Iris pigment epithelial cell (primary cell): Measurements from ENCODE around the gene DOCK8.

ENCODE experiments used
- DNase-seq: peaks from one replicate; pipeline ENCODE4 v3.0.0-alpha.2; 2011; ENCODE audit warnings: low read depth

DOCK8 gene

GRCh38 chr9:266228-266627, 51.6 kb downstream of the DOCK8 start:
- no peak for DNase-seq

- DNase-seq = no peak
Measured at GRCh38 chr9:268616-269015, 54.0 kb downstream of the DOCK8 start.

- no peak for DNase-seq
Measured at GRCh38 chr9:269081-269711, 54.5 kb downstream of the DOCK8 start.

GRCh38 chr9:270657-271237, 56.1 kb downstream of the DOCK8 start:
- DNase-seq = no peak

GRCh38 chr9:272251-273213, 57.9 kb downstream of the DOCK8 start:
- no peak for DNase-seq

- DNase-seq = no peak
Measured at GRCh38 chr9:274406-274805, 59.7 kb downstream of the DOCK8 start.

- no peak for DNase-seq
Measured at GRCh38 chr9:277601-278295, 63.1 kb downstream of the DOCK8 start.

GRCh38 chr9:278651-279050, 64.0 kb downstream of the DOCK8 start:
- no peak for DNase-seq

- no peak for DNase-seq
Measured at GRCh38 chr9:279674-280073, 65.0 kb downstream of the DOCK8 start.

GRCh38 chr9:281741-282645, 67.3 kb downstream of the DOCK8 start:
- no peak for DNase-seq

GRCh38 chr9:286071-286740, 71.5 kb downstream of the DOCK8 start:
- no peak for DNase-seq

GRCh38 chr9:289121-289520, 74.5 kb downstream of the DOCK8 start:
- DNase-seq = no peak

GRCh38 chr9:292915-293314, 78.2 kb downstream of the DOCK8 start:
- no peak for DNase-seq

GRCh38 chr9:295576-295975, 80.9 kb downstream of the DOCK8 start:
- DNase-seq = no peak

- no peak for DNase-seq
Measured at GRCh38 chr9:296411-296810, 81.7 kb downstream of the DOCK8 start.

- DNase-seq = no peak
Measured at GRCh38 chr9:297104-297972, 82.7 kb downstream of the DOCK8 start.

GRCh38 chr9:303502-303901, 88.8 kb downstream of the DOCK8 start:
- no peak for DNase-seq

- no peak for DNase-seq
Measured at GRCh38 chr9:304106-304505, 89.4 kb downstream of the DOCK8 start.

- DNase-seq = peak; percentile 35
Measured at GRCh38 chr9:304519-305185, 90.0 kb downstream of the DOCK8 start.
